PC-9 (cell line): ENCODE measurements around the gene PTPN6. TPM values are rescaled to one million over a fixed set of nuclear protein-coding genes. Genes with fewer than 3 reads are reported as not detected.

ENCODE experiments used
- BruUV-seq: library from RNA; stranded (reverse); fragments of 400-500 nt; replicated peaks from 2 replicates; lab custom pipeline; 2021; lab: Mats Ljungman, UMichigan
- CTCF ChIA-PET: fragments of 300-600 bp; sonication (Branson Sonifier 250); formaldehyde crosslinking; loops from one replicate; lab custom pipeline; 2022; ENCODE audit warnings: antibody characterized with exemption; lab: Charles Lee
- POLR2A ChIA-PET: fragments of 300-600 bp; sonication (Branson Sonifier 250); formaldehyde crosslinking; loops from one replicate; lab custom pipeline; 2022; ENCODE audit warnings: antibody characterized with exemption; ENCODE audit not compliant: unreplicated experiment; lab: Charles Lee
- DNase-seq, 2 experiments: peaks; one replicate each; pipeline versions ENCODE4 v3.0.0 to v3.0.0-alpha.2; 2015 to 2022; ENCODE audit warnings: mixed read lengths in 1 of 2
- H2AFZ ChIP-seq: fragments of 200-600 bp; sonication (generic); 2 replicates; pipeline ENCODE4 v1.8.1; 2017; ENCODE audit warnings: antibody characterized with exemption
- H3F3A ChIP-seq: fragments of 200-600 bp; sonication (generic); 2 replicates; pipeline ENCODE4 v1.8.1; 2017; ENCODE audit warnings: antibody characterized with exemption, mild to moderate bottlenecking, low read depth; ENCODE audit not compliant: insufficient read depth
- H3K27ac ChIP-seq: fragments of 200-600 bp; sonication (generic); 2 replicates; pipeline ENCODE4 v1.6.1; 2016; ENCODE audit warnings: mixed run types
- H3K27me3 ChIP-seq: fragments of 200-600 bp; sonication (generic); 2 replicates; pipeline ENCODE4 v1.6.1; 2016; ENCODE audit warnings: low read depth, mixed run types; ENCODE audit not compliant: insufficient read depth
- H3K36me3 ChIP-seq: fragments of 200-600 bp; sonication (generic); 2 replicates; pipeline ENCODE4 v1.6.1; 2016; ENCODE audit warnings: low read depth, mixed run types
- H3K4me1 ChIP-seq: fragments of 200-600 bp; sonication (generic); replicated peaks from 2 replicates; pipeline ENCODE4 v1.6.1; 2016; ENCODE audit warnings: mixed run types; ENCODE audit not compliant: insufficient read depth
- H3K4me2 ChIP-seq: fragments of 200-600 bp; sonication (generic); 2 replicates; pipeline ENCODE4 v1.6.1; 2017; ENCODE audit warnings: mixed run types
- H3K4me3 ChIP-seq: fragments of 200-600 bp; sonication (generic); 2 replicates; pipeline ENCODE4 v1.6.1; 2016; ENCODE audit warnings: mixed run types
- H3K79me2 ChIP-seq: fragments of 200-600 bp; sonication (generic); 2 replicates; pipeline ENCODE4 v1.6.1; 2017; ENCODE audit warnings: low read depth, mixed run types
- H3K9me2 ChIP-seq: fragments of 200-600 bp; sonication (generic); 2 replicates; pipeline ENCODE4 v1.8.1; 2017; ENCODE audit warnings: mild to moderate bottlenecking; ENCODE audit not compliant: insufficient read depth
- H3K9me3 ChIP-seq: fragments of 200-600 bp; sonication (generic); 2 replicates; pipeline ENCODE4 v1.8.1; 2016; ENCODE audit warnings: low read depth; ENCODE audit not compliant: insufficient read depth
- H4K20me1 ChIP-seq: fragments of 200-600 bp; sonication (generic); 2 replicates; pipeline ENCODE4 v1.8.1; 2017; ENCODE audit not compliant: insufficient read depth
- CTCF ChIP-seq: fragments of 200-600 bp; sonication (generic); conservative IDR thresholded peaks from 2 replicates; pipeline ENCODE4 v1.6.1; 2017; ENCODE audit warnings: mixed run types, antibody characterized with exemption, mild to moderate bottlenecking, moderate library complexity
- EZH2 ChIP-seq: fragments of 200-600 bp; sonication (generic); IDR thresholded peaks from 2 replicates; pipeline ENCODE4 v1.8.0; 2017; ENCODE audit warnings: antibody characterized with exemption, low read depth
- intact Hi-C: fragments of 100-400 bp; cut with micrococcal nuclease; formaldehyde crosslinking; loops from one replicate; pipeline ENCODE4 v1.10.0; 2022; ENCODE audit not compliant: unreplicated experiment
- total RNA-seq: library from RNA; stranded (reverse); gene quantifications from 2 replicates; pipeline ENCODE4 v1.2.3, GENCODE V29; 2021

PTPN6 gene
- total RNA-seq, 1 experiment from 2014 or later = 92.7 TPM

- Histone ChIP-seq H3F3A (no peaks in the 10 kb centered on the region), H3K4me2 (peak overlapping the region; percentile 92), H3K4me3 (peak overlapping the region; percentile 77), H4K20me1 (no peaks in the 10 kb centered on the region), H2AFZ (peak overlapping the region; percentile 84), H3K27ac (no peak overlapping the region), H3K27me3 (peaks cover 11% of the 10 kb centered on the region), H3K9me2 (no peaks in the 10 kb centered on the region), H3K36me3 (no peaks in the 10 kb centered on the region), H3K79me2 (no peaks in the 10 kb centered on the region), H3K4me1 (peaks cover 5% of the 10 kb centered on the region; the same call in 1 of the 2 replicates), H3K9me3 (no peaks in the 10 kb centered on the region)
- DNase-seq = no peak
- intact Hi-C loops = loop anchor here (1.0 kb wide), 2 partner anchors 24 to 42 kb away; partner anchors contain the start of gene SPSB2
- BruUV-seq = TSS peak; percentile 11
- CTCF ChIA-PET = interaction anchor here (0.6 to 1.1 kb wide), 3 partner anchors 42 to 158 kb away, joined by 3 to 12 read pairs (median 7); partner anchors contain the start of gene SPSB2
- POLR2A ChIA-PET = no interaction called here
- TF ChIP-seq EZH2 (no peak), CTCF (no peak)
Observed at GRCh38 chr12:6914947-6915788, 36.0 kb upstream of the PTPN6 start.

- Histone ChIP-seq H3K36me3 (no peaks in the 10 kb centered on the region), H3K4me3 (no peak overlapping the region), H3K9me3 (no peaks in the 10 kb centered on the region), H3K4me1 (peaks cover 5% of the 10 kb centered on the region; the same call in 1 of the 2 replicates), H3K9me2 (no peaks in the 10 kb centered on the region), H3F3A (no peaks in the 10 kb centered on the region), H3K4me2 (no peak overlapping the region), H2AFZ (no peak overlapping the region), H4K20me1 (no peaks in the 10 kb centered on the region), H3K27me3 (peaks cover 11% of the 10 kb centered on the region), H3K27ac (no peak overlapping the region), H3K79me2 (no peaks in the 10 kb centered on the region)
- intact Hi-C loops = loop anchor here (1.0 kb wide), 1 partner anchor 25 kb away; no protein-coding TSS in a partner anchor
- CTCF ChIA-PET = interaction anchor here (0.6 to 1.1 kb wide), 2 partner anchors 43 to 62 kb away, joined by 3 to 12 read pairs; partner anchors contain the start of gene SPSB2
- DNase-seq = no peak
- BruUV-seq = no TSS peak
- POLR2A ChIA-PET = interaction anchor here (0.6 kb wide), 1 partner anchor 17 kb away, joined by 3 read pairs; no protein-coding TSS in a partner anchor
- TF ChIP-seq CTCF (no peak), EZH2 (no peak)
Observed at GRCh38 chr12:6915789-6916285, 35.3 kb upstream of the PTPN6 start.

DNA sequence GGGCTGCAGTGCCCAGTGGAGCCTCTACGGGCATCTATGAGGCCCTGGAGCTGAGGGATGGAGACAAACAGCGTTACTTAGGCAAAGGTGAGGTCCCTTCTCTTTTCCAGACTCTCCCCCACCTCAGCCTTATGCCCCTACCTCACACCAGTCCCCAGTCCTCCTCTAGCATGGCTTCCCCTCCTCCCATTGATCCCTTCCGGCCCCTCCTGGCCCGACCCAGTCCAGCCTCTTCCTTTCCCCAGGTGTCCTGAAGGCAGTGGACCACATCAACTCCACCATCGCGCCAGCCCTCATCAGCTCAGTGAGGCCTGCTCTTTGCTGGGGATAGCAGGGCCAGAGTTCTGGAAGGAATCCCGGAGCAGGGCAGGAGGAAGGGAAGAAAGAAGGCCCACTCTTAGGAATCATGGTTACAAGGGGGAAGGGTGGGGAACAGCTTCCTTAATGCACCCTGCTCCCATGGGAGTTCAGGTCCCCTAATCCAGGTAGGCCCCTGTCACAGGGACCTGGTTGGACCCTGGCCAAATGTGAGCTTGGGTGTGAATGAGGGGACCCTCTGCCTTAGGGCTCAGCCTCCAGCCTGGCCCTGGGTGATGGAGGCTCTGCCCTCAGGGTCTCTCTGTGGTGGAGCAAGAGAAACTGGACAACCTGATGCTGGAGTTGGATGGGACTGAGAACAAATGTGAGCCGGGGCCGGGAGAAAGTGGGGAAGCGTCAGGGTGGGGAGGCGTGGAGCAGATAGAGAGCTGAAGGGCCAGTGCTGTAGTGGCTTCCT lies 34.5 kb upstream of the PTPN6 start:
- no peaks in the 10 kb centered on the region for H3F3A ChIP-seq

More for the DNA sequence above, 34.5 kb upstream of the PTPN6 start:
- ChIA-PET CTCF (interaction anchor here (1.1 kb wide), 1 partner anchor 44 kb away, joined by 3 read pairs; the partner anchor contains the start of gene SPSB2), POLR2A (interaction anchor here (0.6 kb wide), 1 partner anchor 16 kb away, joined by 3 read pairs; no protein-coding TSS in a partner anchor)
- Histone ChIP-seq H3K9me2 (no peaks in the 10 kb centered on the region), H3K4me2 (no peak overlapping the region), H3K4me1 (peaks cover 5% of the 10 kb centered on the region; the same call in 1 of the 2 replicates), H3K27me3 (peaks cover 11% of the 10 kb centered on the region), H3K36me3 (no peaks in the 10 kb centered on the region), H3K9me3 (no peaks in the 10 kb centered on the region), H3K79me2 (no peaks in the 10 kb centered on the region), H3K27ac (no peak overlapping the region), H4K20me1 (no peaks in the 10 kb centered on the region), H2AFZ (no peak overlapping the region), H3K4me3 (no peak overlapping the region)
- BruUV-seq = no TSS peak
- TF ChIP-seq EZH2 (no peak), CTCF (no peak)
- no peak for DNase-seq
- intact Hi-C loops = no loop called here
